Ovary (tissue), 3 donors: ENCODE data around the gene DES.

ENCODE experiments used
- CTCF ChIP-seq, 3 donors: fragments of 450-650 bp in 2 of 3; fragments of 200-600 bp in 1 of 3; IDR thresholded peaks; one replicate each; pipeline versions ENCODE4 v1.5.1 to v1.8.0; 2016 to 2022; ENCODE audit warnings: antibody characterized with exemption in 3 of 3, mild to moderate bottlenecking in 1 of 3
- EP300 ChIP-seq: sonication (generic); formaldehyde crosslinking; IDR thresholded peaks from one replicate; pipeline ENCODE4 v1.6.1; 2017; ENCODE audit warnings: antibody characterized with exemption
- donor health status: DM: no; HTN: no; CAD: no.

DNA sequence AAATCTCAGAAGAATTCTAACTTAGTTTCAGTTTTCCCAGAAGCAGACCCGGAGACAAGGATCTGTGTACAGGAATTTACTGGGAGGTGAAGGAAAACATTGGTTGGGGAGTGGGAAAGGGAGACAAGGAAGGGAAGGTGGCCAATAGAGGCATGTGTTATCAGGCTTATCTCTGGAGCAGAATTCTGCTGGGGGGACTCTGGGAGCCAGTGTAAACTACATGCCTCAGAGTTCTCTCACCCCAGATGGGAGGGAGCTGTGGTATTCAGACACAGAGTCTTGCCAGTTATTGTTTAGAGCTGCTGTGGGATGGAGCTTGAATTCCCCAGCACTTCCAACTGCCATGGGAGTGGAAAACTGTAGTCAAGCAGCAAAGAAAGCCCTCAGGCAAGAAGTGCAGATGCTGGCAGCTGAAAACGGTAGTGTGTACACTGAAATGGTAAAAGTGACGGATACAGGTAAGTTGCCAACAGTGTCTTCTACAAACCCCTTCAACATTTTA lies 49.4 kb upstream of the DES start:
- no peak for TF ChIP-seq CTCF (IDR thresholded peaks at IDR 0.05)
- TF ChIP-seq EP300 = no peak
